Measurements from ENCODE around the gene MTRR. TPM values are rescaled to one million over a fixed set of nuclear protein-coding genes. Genes with fewer than 3 reads are reported as not detected.

Gene MTRR
- total RNA-seq, 1 experiment from 2014 or later = 57.8 TPM

DNA sequence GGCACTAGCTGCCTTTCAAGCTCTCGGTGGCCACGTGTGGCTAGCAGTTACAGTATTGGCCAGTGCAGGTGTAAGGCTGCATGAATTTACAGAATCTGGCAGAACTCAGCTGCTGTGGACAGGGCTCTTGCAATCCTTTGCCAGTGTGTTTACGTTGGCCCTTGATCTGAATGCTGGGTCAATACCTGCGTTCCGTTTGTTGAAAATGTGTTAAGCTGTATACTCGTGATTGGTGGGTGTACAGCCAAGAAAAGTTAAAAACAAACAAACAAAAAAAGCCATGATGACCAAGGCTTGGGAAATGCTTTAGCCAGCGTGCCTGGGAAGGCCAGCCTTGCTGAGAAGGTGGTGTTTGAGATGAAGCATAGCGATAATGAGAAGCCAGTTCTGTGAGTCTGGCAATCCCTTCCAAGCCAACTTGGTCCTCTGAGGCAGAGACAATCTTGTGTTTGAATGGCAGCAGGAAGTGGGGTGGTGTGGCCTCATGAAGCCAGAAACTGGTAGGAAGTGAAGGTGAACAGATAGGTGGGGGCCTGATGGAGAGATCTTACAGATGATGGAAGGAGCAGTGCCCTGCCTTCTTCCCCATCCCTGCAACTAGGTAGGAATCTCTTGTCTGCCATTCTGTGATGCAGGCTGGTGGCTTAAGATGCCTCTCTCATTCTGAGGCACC, 17.2 kb upstream of the MTRR start:
- DNase-seq (ENCODE audit: low read depth, low spot score) = no peak

DNA sequence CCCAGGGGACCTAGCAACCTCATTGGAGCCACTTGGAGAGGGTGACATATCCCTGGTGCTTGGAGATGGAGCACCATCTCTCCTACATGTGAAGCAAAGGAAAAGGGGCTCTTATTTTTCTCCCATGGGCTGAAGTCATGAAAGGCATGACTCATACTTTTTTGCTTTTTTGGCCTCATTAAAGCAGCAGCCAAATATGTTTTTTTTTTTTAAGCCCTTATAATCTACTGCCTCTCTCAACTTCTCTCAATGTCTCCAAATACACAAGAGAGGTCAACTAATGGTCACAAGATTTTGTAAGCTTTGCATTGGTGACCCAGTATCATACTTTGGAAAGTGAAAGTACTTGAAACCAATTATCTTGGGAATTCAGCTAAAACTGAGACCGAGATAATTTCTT, 16.4 kb upstream of the MTRR start:
- Histone ChIP-seq H3K36me3 (ENCODE audit: control insufficient read depth, insufficient read depth, low read length) (no peaks in the 10 kb centered on the region), H3K27ac (ENCODE audit: low read length) (no peak overlapping the region), H3K27me3 (ENCODE audit: control insufficient read depth, insufficient read depth, low read length) (no peaks in the 10 kb centered on the region), H3K4me3 (ENCODE audit: low read depth in 2 of 2, low read length in 2 of 2) (no peak overlapping the region), H3K9me3 (ENCODE audit: control insufficient read depth, insufficient read depth, low read depth, low read length) (no peaks in the 10 kb centered on the region), H3K4me1 (ENCODE audit: control insufficient read depth, insufficient read depth, low read length) (no peaks in the 10 kb centered on the region; the same call in 1 of the 2 replicates)
- DNase-seq (ENCODE audit: low read depth, low spot score) (no peak), ATAC-seq (no peak)
- in situ Hi-C loops (cut with HindIII; ENCODE audit: low pct_unique_long_range_greater_than_20kb, low sequenced_read_pairs) (no loop called here), intact Hi-C loops (cut with micrococcal nuclease; ENCODE audit: unreplicated experiment) (no loop called here)
- TF ChIP-seq REST (IDR thresholded peaks at IDR 0.05; ENCODE audit: insufficient read depth in 1 of 2, low read depth in 2 of 2, low read length in 1 of 2) (no peak), POLR2AphosphoS5 (IDR thresholded peaks at IDR 0.05; ENCODE audit: low read depth, low read length) (no peak), TCF7L2 (IDR thresholded peaks at IDR 0.05; ENCODE audit: low read depth, low read length) (no peak), SIN3A (IDR thresholded peaks at IDR 0.05; ENCODE audit: borderline replicate concordance, insufficient read depth, low read depth, low read length) (no peak)
- TF ChIP-seq, protein P1, sequence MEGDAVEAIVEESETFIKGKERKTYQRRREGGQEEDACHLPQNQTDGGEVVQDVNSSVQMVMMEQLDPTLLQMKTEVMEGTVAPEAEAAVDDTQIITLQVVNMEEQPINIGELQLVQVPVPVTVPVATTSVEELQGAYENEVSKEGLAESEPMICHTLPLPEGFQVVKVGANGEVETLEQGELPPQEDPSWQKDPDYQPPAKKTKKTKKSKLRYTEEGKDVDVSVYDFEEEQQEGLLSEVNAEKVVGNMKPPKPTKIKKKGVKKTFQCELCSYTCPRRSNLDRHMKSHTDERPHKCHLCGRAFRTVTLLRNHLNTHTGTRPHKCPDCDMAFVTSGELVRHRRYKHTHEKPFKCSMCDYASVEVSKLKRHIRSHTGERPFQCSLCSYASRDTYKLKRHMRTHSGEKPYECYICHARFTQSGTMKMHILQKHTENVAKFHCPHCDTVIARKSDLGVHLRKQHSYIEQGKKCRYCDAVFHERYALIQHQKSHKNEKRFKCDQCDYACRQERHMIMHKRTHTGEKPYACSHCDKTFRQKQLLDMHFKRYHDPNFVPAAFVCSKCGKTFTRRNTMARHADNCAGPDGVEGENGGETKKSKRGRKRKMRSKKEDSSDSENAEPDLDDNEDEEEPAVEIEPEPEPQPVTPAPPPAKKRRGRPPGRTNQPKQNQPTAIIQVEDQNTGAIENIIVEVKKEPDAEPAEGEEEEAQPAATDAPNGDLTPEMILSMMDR (IDR thresholded peaks at IDR 0.05) = no peak
- no TSS peak for BruUV-seq (replicated peaks)
- CTCF ChIA-PET = no interaction called here
- POLR2A ChIA-PET = no interaction called here

More for the DNA sequence above, 17.2 kb upstream of the MTRR start:
- no TSS peak for BruUV-seq (replicated peaks)
- ChIA-PET POLR2A (no interaction called here), CTCF (no interaction called here)
- intact Hi-C loops (cut with micrococcal nuclease; ENCODE audit: unreplicated experiment) (no loop called here), in situ Hi-C loops (cut with HindIII; ENCODE audit: low pct_unique_long_range_greater_than_20kb, low sequenced_read_pairs) (no loop called here)
- no peaks in the 10 kb centered on the region for H3K9me3 ChIP-seq (ENCODE audit: control insufficient read depth, insufficient read depth, low read depth, low read length)
- H3K36me3 ChIP-seq (ENCODE audit: control insufficient read depth, insufficient read depth, low read length) = no peaks in the 10 kb centered on the region
- H3K4me1 ChIP-seq (ENCODE audit: control insufficient read depth, insufficient read depth, low read length) = no peaks in the 10 kb centered on the region; the same call in 1 of the 2 replicates
- TF ChIP-seq, protein P1 (IDR thresholded peaks at IDR 0.05) = no peak
- TF ChIP-seq REST (IDR thresholded peaks at IDR 0.05; ENCODE audit: insufficient read depth in 1 of 2, low read depth in 2 of 2, low read length in 1 of 2) = no peak
- no peak for TF ChIP-seq POLR2AphosphoS5 (IDR thresholded peaks at IDR 0.05; ENCODE audit: low read depth, low read length)
- no peak for TF ChIP-seq SIN3A (IDR thresholded peaks at IDR 0.05; ENCODE audit: borderline replicate concordance, insufficient read depth, low read depth, low read length)
- TF ChIP-seq TCF7L2 (IDR thresholded peaks at IDR 0.05; ENCODE audit: low read depth, low read length) = no peak
- ATAC-seq = 0 out of 2 replicates have a peak, but pooled peaks have one; percentile 28
- no peaks in the 10 kb centered on the region for H3K27me3 ChIP-seq (ENCODE audit: control insufficient read depth, insufficient read depth, low read length)
- H3K27ac ChIP-seq (ENCODE audit: low read length) = no peak overlapping the region
- H3K4me3 ChIP-seq (ENCODE audit: low read depth in 2 of 2, low read length in 2 of 2) = peak overlapping the region in 1 of 2 experiments; percentile 53; a peak in 1 of 4 replicates
